Ishikawa (cell line): ENCODE measurements around the gene HCN4.

Experiments
- CEBPB ChIP-seq: IDR thresholded peaks from 2 replicates; pipeline ENCODE4 v1.6.1; 2012
- CREB1 ChIP-seq: IDR thresholded peaks from 2 replicates; pipeline ENCODE4 v1.6.1; 2012; ENCODE audit warnings: low read depth
- EGR1 ChIP-seq: IDR thresholded peaks from 2 replicates; pipeline ENCODE4 v1.6.1; 2012
- EP300 ChIP-seq: IDR thresholded peaks from 2 replicates; pipeline ENCODE4 v1.6.1; 2012; ENCODE audit warnings: borderline replicate concordance
- FOXM1 ChIP-seq: IDR thresholded peaks from 2 replicates; pipeline ENCODE4 v1.6.1; 2012; ENCODE audit warnings: low read depth, borderline replicate concordance
- MAX ChIP-seq: IDR thresholded peaks from 2 replicates; pipeline ENCODE4 v1.6.1; 2012
- NFIC ChIP-seq: IDR thresholded peaks from 2 replicates; pipeline ENCODE4 v1.6.1; 2012
- RAD21 ChIP-seq: IDR thresholded peaks from 2 replicates; pipeline ENCODE4 v1.6.1; 2012; ENCODE audit warnings: low read depth
- TAF1 ChIP-seq: IDR thresholded peaks from 2 replicates; pipeline ENCODE4 v1.6.1; 2012; ENCODE audit warnings: low read depth, mild to moderate bottlenecking
- TCF12 ChIP-seq: IDR thresholded peaks from 2 replicates; pipeline ENCODE4 v1.6.1; 2012; ENCODE audit warnings: low read depth
- TEAD4 ChIP-seq: IDR thresholded peaks from 2 replicates; pipeline ENCODE4 v1.6.1; 2012
- YY1 ChIP-seq: IDR thresholded peaks from 2 replicates; pipeline ENCODE4 v1.6.1; 2012; ENCODE audit warnings: low read depth
- ZBTB7A ChIP-seq: IDR thresholded peaks from 2 replicates; pipeline ENCODE4 v1.6.1; 2012; ENCODE audit warnings: low read depth
- TF ChIP-seq, protein P1 (sequence below): IDR thresholded peaks from 2 replicates; pipeline ENCODE4 v1.6.1; 2012
- TF ChIP-seq, protein P2 (sequence below): IDR thresholded peaks from 2 replicates; pipeline ENCODE4 v1.6.1; 2012; ENCODE audit warnings: low read depth, mild to moderate bottlenecking

The HCN4 gene

GRCh38 chr15:73325191-73325861 lies 43.4 kb downstream of the HCN4 start:
- TF ChIP-seq EP300 (no peak), NFIC (no peak), MAX (no peak), FOXM1 (no peak), TCF12 (no peak), EGR1 (no peak), TEAD4 (no peak)
- TF ChIP-seq, protein P1, sequence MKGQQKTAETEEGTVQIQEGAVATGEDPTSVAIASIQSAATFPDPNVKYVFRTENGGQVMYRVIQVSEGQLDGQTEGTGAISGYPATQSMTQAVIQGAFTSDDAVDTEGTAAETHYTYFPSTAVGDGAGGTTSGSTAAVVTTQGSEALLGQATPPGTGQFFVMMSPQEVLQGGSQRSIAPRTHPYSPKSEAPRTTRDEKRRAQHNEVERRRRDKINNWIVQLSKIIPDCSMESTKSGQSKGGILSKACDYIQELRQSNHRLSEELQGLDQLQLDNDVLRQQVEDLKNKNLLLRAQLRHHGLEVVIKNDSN, result no peak
- TF ChIP-seq, protein P2, sequence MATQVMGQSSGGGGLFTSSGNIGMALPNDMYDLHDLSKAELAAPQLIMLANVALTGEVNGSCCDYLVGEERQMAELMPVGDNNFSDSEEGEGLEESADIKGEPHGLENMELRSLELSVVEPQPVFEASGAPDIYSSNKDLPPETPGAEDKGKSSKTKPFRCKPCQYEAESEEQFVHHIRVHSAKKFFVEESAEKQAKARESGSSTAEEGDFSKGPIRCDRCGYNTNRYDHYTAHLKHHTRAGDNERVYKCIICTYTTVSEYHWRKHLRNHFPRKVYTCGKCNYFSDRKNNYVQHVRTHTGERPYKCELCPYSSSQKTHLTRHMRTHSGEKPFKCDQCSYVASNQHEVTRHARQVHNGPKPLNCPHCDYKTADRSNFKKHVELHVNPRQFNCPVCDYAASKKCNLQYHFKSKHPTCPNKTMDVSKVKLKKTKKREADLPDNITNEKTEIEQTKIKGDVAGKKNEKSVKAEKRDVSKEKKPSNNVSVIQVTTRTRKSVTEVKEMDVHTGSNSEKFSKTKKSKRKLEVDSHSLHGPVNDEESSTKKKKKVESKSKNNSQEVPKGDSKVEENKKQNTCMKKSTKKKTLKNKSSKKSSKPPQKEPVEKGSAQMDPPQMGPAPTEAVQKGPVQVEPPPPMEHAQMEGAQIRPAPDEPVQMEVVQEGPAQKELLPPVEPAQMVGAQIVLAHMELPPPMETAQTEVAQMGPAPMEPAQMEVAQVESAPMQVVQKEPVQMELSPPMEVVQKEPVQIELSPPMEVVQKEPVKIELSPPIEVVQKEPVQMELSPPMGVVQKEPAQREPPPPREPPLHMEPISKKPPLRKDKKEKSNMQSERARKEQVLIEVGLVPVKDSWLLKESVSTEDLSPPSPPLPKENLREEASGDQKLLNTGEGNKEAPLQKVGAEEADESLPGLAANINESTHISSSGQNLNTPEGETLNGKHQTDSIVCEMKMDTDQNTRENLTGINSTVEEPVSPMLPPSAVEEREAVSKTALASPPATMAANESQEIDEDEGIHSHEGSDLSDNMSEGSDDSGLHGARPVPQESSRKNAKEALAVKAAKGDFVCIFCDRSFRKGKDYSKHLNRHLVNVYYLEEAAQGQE, result no peak

- TF ChIP-seq NFIC (no peak), ZBTB7A (no peak), CREB1 (no peak), RAD21 (no peak), TAF1 (no peak), TEAD4 (no peak), CEBPB (no peak), TCF12 (no peak), FOXM1 (no peak), EGR1 (no peak), MAX (no peak), YY1 (no peak), EP300 (no peak)
- TF ChIP-seq, protein P2, result no peak
- TF ChIP-seq, protein P1, result no peak
These were observed 44.1 kb downstream of the HCN4 start for GRCh38 chr15:73324496-73325170.

GRCh38 chr15:73323956-73324355 lies 44.8 kb downstream of the HCN4 start:
- TF ChIP-seq TAF1 (no peak), EGR1 (no peak), TCF12 (no peak), ZBTB7A (no peak), YY1 (no peak), CREB1 (no peak), TEAD4 (no peak), NFIC (no peak), FOXM1 (no peak), MAX (no peak), CEBPB (no peak), EP300 (no peak), RAD21 (no peak)
- TF ChIP-seq, protein P1, result no peak
- TF ChIP-seq, protein P2, result no peak
